HG03469 (cell line): ENCODE measurements around the gene TSTD2.
A peak's percentile ranks its signal among the peaks of the same experiment; 100 is the strongest.
"Not testable (repeated sequence)": the region's sequence is repeated elsewhere in the genome, so short reads cannot be mapped to it uniquely, and the experiment has no call there.

Experiments used
- ATAC-seq: cut with Tn5 transposase; IDR thresholded peaks from one replicate; pipeline ENCODE4 v1.9.1; 2021; ENCODE audit warnings: mild to moderate bottlenecking, moderate library complexity, moderate number of reproducible peaks; ENCODE audit not compliant: unreplicated experiment

TSTD2 gene

DNA sequence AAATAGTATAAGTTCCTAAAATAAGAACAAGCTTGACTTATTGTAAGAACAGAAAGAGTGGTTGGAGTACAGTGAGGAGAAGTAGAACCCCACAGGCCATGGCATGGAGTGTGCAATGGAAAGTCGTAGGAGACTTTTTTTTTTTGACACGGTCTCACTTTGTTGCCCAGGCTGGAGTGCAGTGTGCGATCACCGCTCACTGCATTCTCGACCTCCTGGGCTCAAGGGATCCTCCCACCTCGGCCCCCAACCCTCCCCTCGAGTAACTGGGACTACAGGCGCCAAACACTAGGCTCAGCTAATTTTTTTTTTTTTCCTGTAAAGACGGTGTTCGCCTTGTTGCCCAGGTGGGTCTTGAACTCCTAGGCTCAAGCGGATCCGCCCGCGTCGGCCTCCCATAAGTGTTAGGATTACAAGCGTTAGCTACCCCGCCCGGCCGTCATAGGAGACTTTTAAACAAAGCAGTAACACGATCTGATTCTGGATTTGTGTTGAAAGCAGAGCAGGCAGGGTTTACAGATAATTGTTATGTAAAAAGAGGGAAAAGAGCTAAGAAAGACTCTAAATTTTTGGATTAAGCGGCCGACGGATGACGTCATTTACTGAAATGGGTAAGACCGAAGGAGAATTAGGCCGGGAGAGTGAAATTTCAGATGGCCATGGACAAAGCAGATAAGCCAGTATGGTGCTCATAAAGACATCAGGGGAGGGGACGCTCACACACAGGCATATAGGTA is 752 bp downstream of the TSTD2 start:
- peak; percentile 1 for ATAC-seq

DNA sequence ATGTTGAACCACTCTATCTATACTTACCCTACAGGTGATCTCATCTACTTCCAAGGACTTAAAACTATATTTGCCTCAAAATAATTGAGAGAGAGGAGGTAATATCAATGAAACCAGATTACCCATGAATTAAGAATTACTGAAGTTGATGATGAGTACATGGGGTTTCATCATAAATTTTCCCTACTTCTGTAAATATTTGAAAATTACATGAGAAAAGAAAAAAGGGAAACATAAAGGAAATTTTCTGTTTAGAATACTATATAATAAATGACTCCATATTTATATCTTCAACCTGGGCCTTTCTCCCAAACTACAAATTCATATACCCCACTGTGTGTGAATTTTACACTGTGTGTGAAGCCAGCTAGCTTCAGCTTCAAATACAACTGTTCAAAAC is 2.6 kb downstream of the TSTD2 start:
- no peak for ATAC-seq

DNA sequence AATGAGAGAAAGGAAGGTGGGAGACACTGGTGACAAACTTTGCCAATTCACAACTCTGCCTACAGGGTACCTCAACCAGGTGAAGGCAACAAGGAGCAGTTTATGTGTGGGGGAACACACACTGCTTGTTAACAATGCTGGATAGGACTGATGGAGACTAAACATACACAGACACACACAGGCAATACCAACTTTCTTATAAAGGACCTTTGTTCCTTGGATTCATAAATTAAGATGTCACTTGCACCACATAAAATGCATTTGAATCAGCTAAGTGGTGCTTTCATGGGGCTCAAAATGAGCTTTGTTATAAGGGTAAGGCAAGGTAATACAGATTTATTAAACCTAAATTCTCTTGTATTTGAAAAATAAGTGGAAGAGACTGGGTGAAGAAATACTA is 4.0 kb downstream of the TSTD2 start:
- no peak for ATAC-seq

- no peak for ATAC-seq
Observed at GRCh38 chr9:97628668-97629067, 4.5 kb downstream of the TSTD2 start.

GRCh38 chr9:97627624-97628023 is 5.5 kb downstream of the TSTD2 start:
- ATAC-seq, result no peak

GRCh38 chr9:97625620-97626019 is 7.5 kb downstream of the TSTD2 start:
- no peak for ATAC-seq

DNA sequence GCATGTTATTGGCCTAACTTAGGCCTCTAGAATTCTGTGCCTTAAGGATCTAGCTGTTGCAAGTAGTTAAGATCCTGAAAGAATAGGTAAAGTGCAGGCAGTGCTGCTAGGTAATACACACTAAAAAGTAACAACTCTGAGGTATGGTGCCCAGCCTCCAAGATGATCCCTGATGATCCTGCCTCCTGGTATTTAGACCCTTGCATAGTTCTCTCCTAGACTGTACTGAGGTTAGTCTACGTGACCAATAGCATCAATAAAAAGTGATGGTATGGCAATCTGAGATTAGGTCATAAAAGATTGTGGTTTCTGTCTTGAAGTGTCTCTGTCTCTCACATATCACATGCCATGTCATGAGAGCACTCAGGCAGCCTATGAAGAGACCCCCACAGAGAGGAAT is 9.2 kb downstream of the TSTD2 start:
- no peak for ATAC-seq

- not testable (repeated sequence) for ATAC-seq
Observed at GRCh38 chr9:97622483-97622882, 10.7 kb downstream of the TSTD2 start.

DNA sequence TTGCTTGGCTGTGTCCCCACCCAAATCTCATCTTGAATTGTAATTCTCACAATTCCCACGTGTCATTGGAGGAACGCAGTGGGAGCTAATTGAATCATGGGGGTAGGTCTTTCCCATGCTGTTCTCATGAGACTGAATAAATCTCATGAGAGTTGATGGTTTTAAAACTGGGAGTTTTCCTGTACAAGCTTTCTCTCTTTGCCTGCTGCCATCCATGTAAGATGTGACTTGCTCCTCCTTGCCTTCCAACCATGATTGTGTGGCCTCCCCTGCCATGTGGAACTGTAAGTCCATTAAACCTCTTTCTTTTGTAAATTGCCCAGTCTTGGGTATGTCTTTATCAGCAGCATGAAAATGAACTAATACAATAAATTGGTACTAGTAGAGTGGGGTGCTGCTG is 13.1 kb downstream of the TSTD2 start:
- ATAC-seq, result not testable (repeated sequence)

- ATAC-seq, result no peak
Observed at GRCh38 chr9:97617939-97618416, 15.2 kb downstream of the TSTD2 start.

DNA sequence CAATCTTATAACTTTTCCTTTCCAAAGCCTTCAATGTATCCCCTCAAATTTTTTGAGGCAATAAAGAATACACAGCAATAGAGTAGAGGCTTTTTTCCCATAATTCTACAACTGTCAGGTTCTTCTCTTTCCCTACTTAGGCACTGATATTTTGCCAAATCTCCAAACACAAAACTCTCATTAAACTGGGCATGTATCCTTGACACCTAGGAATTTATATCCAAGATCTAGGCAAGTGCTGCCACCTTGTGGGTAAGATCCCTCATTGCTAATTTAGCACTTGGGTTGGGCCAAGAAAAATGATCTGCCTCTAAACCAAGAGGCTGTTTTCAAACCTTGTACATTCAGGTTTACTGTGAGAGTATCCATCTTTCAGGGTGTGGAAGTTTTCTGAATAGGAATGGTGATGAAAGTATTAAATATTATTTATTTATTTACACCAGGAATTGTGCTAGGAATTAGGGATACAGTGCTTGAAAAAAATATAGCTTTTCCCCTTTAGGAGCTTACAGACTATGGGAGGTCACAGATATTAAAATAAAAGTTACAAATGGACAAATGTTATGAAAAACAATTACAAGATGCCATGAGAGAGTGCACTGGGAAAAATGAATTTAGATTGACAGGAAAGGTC is 17.6 kb downstream of the TSTD2 start:
- ATAC-seq, result no peak

DNA sequence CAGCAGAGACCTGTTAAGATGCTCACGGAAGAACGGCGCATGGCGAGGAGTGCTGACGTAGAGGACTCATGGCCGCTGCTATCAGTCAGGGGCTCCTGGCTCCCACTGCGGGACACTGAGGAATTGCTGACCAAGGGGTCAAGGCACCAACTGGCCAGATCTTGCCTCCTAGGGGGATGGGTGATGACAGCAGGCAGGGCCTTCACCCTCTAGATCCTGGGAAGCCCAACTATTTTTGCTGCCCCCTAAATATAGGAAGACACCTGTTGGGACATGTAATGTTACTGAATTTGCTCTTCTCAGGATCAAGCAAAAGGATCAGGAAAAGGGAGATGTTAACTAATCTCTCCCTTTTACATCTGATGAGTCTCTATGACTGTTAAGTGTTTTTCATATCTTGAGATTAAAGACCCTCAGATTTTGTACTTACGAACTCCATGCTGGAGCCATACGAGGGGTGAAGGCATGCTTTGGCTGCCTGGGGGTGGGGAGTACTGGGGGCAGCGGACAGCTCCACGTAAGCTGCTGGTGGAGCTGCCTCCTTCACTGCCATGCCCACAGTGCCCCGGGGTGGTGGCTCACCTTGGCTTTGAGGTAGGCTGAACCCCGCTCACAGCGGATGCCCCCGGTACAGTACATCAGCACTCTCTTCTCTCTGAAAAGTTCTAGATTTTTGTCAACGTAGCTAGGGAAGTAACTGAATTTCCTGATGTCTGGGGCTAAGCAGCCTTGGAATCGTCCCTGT is 28.1 kb downstream of the TSTD2 start:
- no peak for ATAC-seq

DNA sequence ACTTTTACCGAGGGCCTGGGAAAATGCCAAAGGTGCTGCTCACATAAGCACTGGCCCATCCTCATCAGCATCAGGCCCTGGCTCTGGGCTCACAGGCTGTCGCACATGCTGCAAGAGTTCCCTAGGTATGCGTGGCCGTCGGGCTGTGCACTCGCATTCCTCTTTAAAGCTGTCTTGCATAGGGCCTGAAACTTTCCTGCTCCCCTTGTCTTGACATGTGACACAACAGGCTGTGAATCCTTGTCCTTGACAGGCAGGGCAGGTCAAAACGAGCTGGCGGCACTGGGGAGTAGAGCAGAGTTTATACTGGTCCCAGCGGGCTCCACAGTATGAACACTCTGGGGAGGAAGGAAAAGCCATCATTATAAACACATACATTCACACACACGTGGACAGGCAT is 30.7 kb downstream of the TSTD2 start:
- no peak for ATAC-seq

- ATAC-seq, result no peak
Observed at GRCh38 chr9:97601228-97601898, 31.8 kb downstream of the TSTD2 start.

- ATAC-seq, result no peak
Observed at GRCh38 chr9:97600531-97601227, 32.5 kb downstream of the TSTD2 start.

GRCh38 chr9:97599314-97599846 is 33.8 kb downstream of the TSTD2 start:
- ATAC-seq, result no peak

DNA sequence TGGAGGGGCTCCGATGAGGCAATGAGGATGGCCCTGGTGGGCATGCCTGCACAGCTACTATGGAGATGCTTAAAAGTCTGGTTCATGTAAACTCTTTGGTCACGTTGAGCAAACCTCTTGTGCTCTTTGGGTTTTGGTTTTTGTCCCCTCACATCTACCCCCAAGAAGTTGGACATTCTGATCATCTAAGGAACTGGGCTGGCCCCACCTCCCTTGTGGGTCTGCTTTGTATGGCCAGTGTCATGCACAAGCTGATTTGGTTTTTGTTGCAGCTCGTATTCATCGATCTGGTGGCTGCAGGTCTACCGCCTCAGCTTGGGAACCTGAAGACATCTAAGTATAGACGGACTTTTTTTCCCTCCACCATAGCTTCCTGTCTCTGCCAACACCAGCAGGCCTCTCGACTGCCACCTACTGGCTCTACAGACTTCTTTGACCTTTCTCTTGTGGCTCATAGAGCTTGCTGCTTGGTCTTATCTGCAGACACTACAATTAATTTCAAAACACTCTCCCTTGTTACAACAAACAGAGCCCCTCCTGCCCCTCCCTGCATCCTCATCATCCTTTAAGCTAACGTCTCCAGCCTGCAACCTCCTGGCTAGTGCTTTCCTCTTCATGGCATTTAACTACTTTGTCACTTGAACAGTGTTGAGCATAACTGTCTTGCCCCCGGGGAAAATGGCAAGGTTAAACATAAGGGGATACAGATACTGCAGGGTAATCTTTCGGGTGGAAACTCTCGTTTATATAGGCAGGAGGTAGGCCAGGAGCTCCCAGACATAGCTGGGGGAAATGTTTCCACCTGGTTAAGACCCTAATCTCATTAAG is 34.5 kb downstream of the TSTD2 start:
- ATAC-seq, result no peak

- ATAC-seq, result no peak
Observed at GRCh38 chr9:97596906-97597305, 36.3 kb downstream of the TSTD2 start.

DNA sequence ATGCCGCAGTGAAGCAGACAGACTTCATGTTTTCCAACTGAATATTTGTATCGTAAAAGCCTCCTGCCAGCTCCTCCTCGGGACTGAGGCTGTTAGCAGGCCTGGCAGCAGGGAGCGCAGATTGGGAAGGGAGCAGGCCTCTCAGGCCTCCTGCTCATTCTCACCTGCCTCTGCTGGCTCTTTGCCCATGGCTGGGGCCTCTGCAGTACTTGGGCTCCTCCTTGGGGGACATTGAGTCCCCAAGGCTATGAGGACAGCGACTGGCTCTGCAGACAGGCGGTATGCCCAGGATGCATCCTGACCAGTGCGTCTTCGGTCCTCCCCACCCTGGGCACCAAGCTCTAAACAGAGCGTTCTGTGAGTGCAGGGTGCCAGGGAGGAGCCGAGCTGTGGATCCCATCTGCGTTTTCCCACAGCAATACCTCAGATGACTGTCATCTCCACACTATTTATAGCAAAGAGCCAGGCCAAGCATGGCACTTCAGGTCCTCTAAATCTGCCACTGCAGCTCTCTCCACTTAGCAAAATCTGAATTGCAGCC is 38.7 kb downstream of the TSTD2 start:
- ATAC-seq, result no peak
